IPS-11a (cell line): ENCODE measurements around the gene BNC2.
"Not testable (repeated sequence)": the region's sequence is repeated elsewhere in the genome, so short reads cannot be mapped to it uniquely, and the experiment has no call there.

ENCODE experiments used
- H3K4me3 ChIP-seq: one replicate; pipeline ENCODE4 v1.5.1; 2013; ENCODE audit warnings: low read depth, low read length, control low read depth

The BNC2 gene

GRCh38 chr9:16870596-16871335, at the start of gene BNC2:
Gene BNC2, minus strand, starts transcription at chr9:16870670. Its CDS starts 22 bp downstream, at chr9:16870648.
- H3K4me3 ChIP-seq = peak within 1 kb of the TSS; percentile 71

- no peak overlapping the region for H3K4me3 ChIP-seq
Observed at GRCh38 chr9:16918920-16919319, 48.5 kb upstream of the BNC2 start.

- H3K4me3 ChIP-seq = no peak overlapping the region
Observed at GRCh38 chr9:16915126-16915831, 44.8 kb upstream of the BNC2 start.

- no peak overlapping the region for H3K4me3 ChIP-seq
Observed at GRCh38 chr9:16912197-16912596, 41.7 kb upstream of the BNC2 start.

GRCh38 chr9:16908206-16908605, 37.7 kb upstream of the BNC2 start:
- not testable (repeated sequence) for H3K4me3 ChIP-seq

GRCh38 chr9:16904655-16905054, 34.2 kb upstream of the BNC2 start:
- no peak overlapping the region for H3K4me3 ChIP-seq

GRCh38 chr9:16901590-16901989, 31.1 kb upstream of the BNC2 start:
- H3K4me3 ChIP-seq = no peak overlapping the region

GRCh38 chr9:16899606-16900005, 29.1 kb upstream of the BNC2 start:
- no peak overlapping the region for H3K4me3 ChIP-seq

GRCh38 chr9:16898464-16898863, 28.0 kb upstream of the BNC2 start:
- H3K4me3 ChIP-seq = no peak overlapping the region

- no peak overlapping the region for H3K4me3 ChIP-seq
Observed at GRCh38 chr9:16888594-16888993, 18.1 kb upstream of the BNC2 start.

- no peak overlapping the region for H3K4me3 ChIP-seq
Observed at GRCh38 chr9:16885931-16886330, 15.5 kb upstream of the BNC2 start.

GRCh38 chr9:16884952-16885513, 14.6 kb upstream of the BNC2 start:
- H3K4me3 ChIP-seq = no peak overlapping the region

- no peak overlapping the region for H3K4me3 ChIP-seq
Observed at GRCh38 chr9:16884373-16884772, 13.9 kb upstream of the BNC2 start.

- H3K4me3 ChIP-seq = no peak overlapping the region
Observed at GRCh38 chr9:16883586-16883985, 13.1 kb upstream of the BNC2 start.

- not testable (repeated sequence) for H3K4me3 ChIP-seq
Observed at GRCh38 chr9:16882440-16882839, 12.0 kb upstream of the BNC2 start.

GRCh38 chr9:16879416-16879815, 8.9 kb upstream of the BNC2 start:
- no peak overlapping the region for H3K4me3 ChIP-seq

GRCh38 chr9:16877256-16877655, 6.8 kb upstream of the BNC2 start:
- H3K4me3 ChIP-seq = no peak overlapping the region

GRCh38 chr9:16873126-16873802, 2.8 kb upstream of the BNC2 start:
- no peak overlapping the region for H3K4me3 ChIP-seq

- peak overlapping the region; percentile 71 for H3K4me3 ChIP-seq
Observed at GRCh38 chr9:16871336-16872151, 1.1 kb upstream of the BNC2 start.

GRCh38 chr9:16869882-16870595, 431 bp downstream of the BNC2 start:
- peak overlapping the region; percentile 71 for H3K4me3 ChIP-seq
